Measurements from ENCODE around the gene SYNPO2. TPM values are rescaled to one million over a fixed set of nuclear protein-coding genes. Genes with fewer than 3 reads are reported as not detected.
"Not testable (repeated sequence)": the region's sequence is repeated elsewhere in the genome, so short reads cannot be mapped to it uniquely, and the experiment has no call there.

The SYNPO2 gene
- polyA plus RNA-seq, 3 donors from 2014 or later: 0.08 to 0.13 TPM; not detected in 1

- H3K27ac Mint-ChIP-seq: no peak overlapping the region
- H3K4me3 Mint-ChIP-seq: no peak overlapping the region
- H3K9me3 Mint-ChIP-seq: no peaks in the 10 kb centered on the region
- DNase-seq: no peak
- H3K36me3 Mint-ChIP-seq: no peaks in the 10 kb centered on the region
- H3K27me3 Mint-ChIP-seq (ENCODE audit: low read depth in 3 of 3): peaks cover 0 to 4% (median 0%) of the 10 kb centered on the region in 3 donors
- H3K4me1 Mint-ChIP-seq: no peaks in the 10 kb centered on the region
These were observed 159.8 kb downstream of the SYNPO2 start for GRCh38 chr4:119048446-119048845.

- Mint-ChIP-seq H3K4me1 (no peaks in the 10 kb centered on the region), H3K4me3 (no peak overlapping the region), H3K27me3 (ENCODE audit: low read depth in 3 of 3) (peaks cover 0 to 4% (median 0%) of the 10 kb centered on the region in 3 donors), H3K27ac (no peak overlapping the region), H3K36me3 (no peaks in the 10 kb centered on the region), H3K9me3 (no peaks in the 10 kb centered on the region)
- no peak for DNase-seq
These were observed 160.7 kb downstream of the SYNPO2 start for GRCh38 chr4:119049342-119049741.

- Mint-ChIP-seq H3K4me3 (no peak overlapping the region), H3K27ac (no peak overlapping the region)
These were observed 162.0 kb downstream of the SYNPO2 start for GRCh38 chr4:119050527-119051090.

GRCh38 chr4:119053245-119053644 is 164.6 kb downstream of the SYNPO2 start:
- Mint-ChIP-seq H3K27me3 (ENCODE audit: low read depth in 3 of 3) (peaks cover 0 to 4% (median 3%) of the 10 kb centered on the region in 3 donors), H3K9me3 (peaks cover 0 to 2% (median 0%) of the 10 kb centered on the region in 6 donors), H3K4me1 (no peaks in the 10 kb centered on the region), H3K36me3 (no peaks in the 10 kb centered on the region), H3K27ac (no peak overlapping the region), H3K4me3 (no peak overlapping the region)
- no peak for DNase-seq

More at GRCh38 chr4:119050527-119051090, 162.0 kb downstream of the SYNPO2 start:
- H3K9me3 Mint-ChIP-seq: no peaks in the 10 kb centered on the region
- no peak for DNase-seq
- no peaks in the 10 kb centered on the region for H3K4me1 Mint-ChIP-seq
- no peaks in the 10 kb centered on the region for H3K36me3 Mint-ChIP-seq
- peaks cover 0 to 4% (median 3%) of the 10 kb centered on the region in 3 donors for H3K27me3 Mint-ChIP-seq (ENCODE audit: low read depth in 3 of 3)

- H3K27me3 Mint-ChIP-seq (ENCODE audit: low read depth in 3 of 3): peaks cover 0 to 4% (median 3%) of the 10 kb centered on the region in 3 donors
- H3K4me3 Mint-ChIP-seq: no peak overlapping the region
- H3K9me3 Mint-ChIP-seq: peaks cover 0 to 2% (median 0%) of the 10 kb centered on the region in 6 donors
- no peaks in the 10 kb centered on the region for H3K36me3 Mint-ChIP-seq
- no peak overlapping the region for H3K27ac Mint-ChIP-seq
- no peaks in the 10 kb centered on the region for H3K4me1 Mint-ChIP-seq
- no peak for DNase-seq
These were observed 165.3 kb downstream of the SYNPO2 start for GRCh38 chr4:119053997-119054396.

GRCh38 chr4:119057417-119057816 is 168.8 kb downstream of the SYNPO2 start:
- Mint-ChIP-seq H3K4me1 (no peaks in the 10 kb centered on the region), H3K4me3 (no peak overlapping the region), H3K27ac (no peak overlapping the region), H3K9me3 (peaks cover 0 to 2% (median 0%) of the 10 kb centered on the region in 6 donors), H3K27me3 (ENCODE audit: low read depth in 3 of 3) (peaks cover 0 to 3% (median 0%) of the 10 kb centered on the region in 3 donors), H3K36me3 (no peaks in the 10 kb centered on the region)
- DNase-seq: no peak

- no peak overlapping the region for H3K4me3 Mint-ChIP-seq
- H3K36me3 Mint-ChIP-seq: no peaks in the 10 kb centered on the region
- no peak overlapping the region for H3K27ac Mint-ChIP-seq
- peaks cover 0 to 3% (median 0%) of the 10 kb centered on the region in 3 donors for H3K27me3 Mint-ChIP-seq (ENCODE audit: low read depth in 3 of 3)
- no peak for DNase-seq
- peaks cover 0 to 2% (median 0%) of the 10 kb centered on the region in 6 donors for H3K9me3 Mint-ChIP-seq
- H3K4me1 Mint-ChIP-seq: no peaks in the 10 kb centered on the region
These were observed 170.6 kb downstream of the SYNPO2 start for GRCh38 chr4:119059221-119059620.

GRCh38 chr4:119067125-119067524 is 178.5 kb downstream of the SYNPO2 start:
- not testable (repeated sequence) for H3K27me3 Mint-ChIP-seq (ENCODE audit: low read depth in 3 of 3); DNase-seq; H3K9me3 Mint-ChIP-seq; H3K36me3 Mint-ChIP-seq; H3K4me1 Mint-ChIP-seq; H3K4me3 Mint-ChIP-seq; H3K27ac Mint-ChIP-seq

GRCh38 chr4:119067670-119068360 is 179.2 kb downstream of the SYNPO2 start:
- H3K27ac Mint-ChIP-seq, H3K9me3 Mint-ChIP-seq, H3K4me1 Mint-ChIP-seq: not testable (repeated sequence)

GRCh38 chr4:119068529-119068962 is 179.9 kb downstream of the SYNPO2 start:
- peaks cover 0 to 4% (median 0%) of the 10 kb centered on the region in 6 donors for H3K9me3 Mint-ChIP-seq
- no peaks in the 10 kb centered on the region for H3K36me3 Mint-ChIP-seq
- H3K27me3 Mint-ChIP-seq (ENCODE audit: low read depth in 3 of 3): peaks cover 0 to 3% (median 0%) of the 10 kb centered on the region in 3 donors
- H3K4me3 Mint-ChIP-seq: no peak overlapping the region
- no peak for DNase-seq
- no peaks in the 10 kb centered on the region for H3K4me1 Mint-ChIP-seq
- H3K27ac Mint-ChIP-seq: no peak overlapping the region

More at GRCh38 chr4:119067670-119068360, 179.2 kb downstream of the SYNPO2 start:
- not testable (repeated sequence) for H3K4me3 Mint-ChIP-seq; H3K36me3 Mint-ChIP-seq; DNase-seq; H3K27me3 Mint-ChIP-seq (ENCODE audit: low read depth in 3 of 3)

GRCh38 chr4:119070301-119070700 is 181.6 kb downstream of the SYNPO2 start:
- H3K4me3 Mint-ChIP-seq: no peak overlapping the region
- H3K27ac Mint-ChIP-seq: no peak overlapping the region

GRCh38 chr4:119080721-119081541 is 192.3 kb downstream of the SYNPO2 start:
- peaks cover 0 to 4% (median 2%) of the 10 kb centered on the region in 3 donors for H3K27me3 Mint-ChIP-seq (ENCODE audit: low read depth in 3 of 3)
- no peak for DNase-seq
- H3K4me1 Mint-ChIP-seq: no peaks in the 10 kb centered on the region
- no peak overlapping the region for H3K4me3 Mint-ChIP-seq
- peaks cover 0 to 8% (median 0%) of the 10 kb centered on the region in 6 donors for H3K9me3 Mint-ChIP-seq
- no peak overlapping the region for H3K27ac Mint-ChIP-seq
- no peaks in the 10 kb centered on the region for H3K36me3 Mint-ChIP-seq

More at GRCh38 chr4:119070301-119070700, 181.6 kb downstream of the SYNPO2 start:
- Mint-ChIP-seq H3K36me3 (no peaks in the 10 kb centered on the region), H3K4me1 (no peaks in the 10 kb centered on the region), H3K27me3 (ENCODE audit: low read depth in 3 of 3) (peaks cover 0 to 3% (median 2%) of the 10 kb centered on the region in 3 donors), H3K9me3 (peaks cover 0 to 4% (median 0%) of the 10 kb centered on the region in 6 donors)
- no peak for DNase-seq

GRCh38 chr4:119081542-119081859 is 192.8 kb downstream of the SYNPO2 start:
- no peak overlapping the region for H3K4me3 Mint-ChIP-seq
- H3K27me3 Mint-ChIP-seq (ENCODE audit: low read depth in 3 of 3): peaks cover 0 to 4% (median 2%) of the 10 kb centered on the region in 3 donors
- H3K36me3 Mint-ChIP-seq: no peaks in the 10 kb centered on the region
- no peak for DNase-seq
- H3K27ac Mint-ChIP-seq: no peak overlapping the region
- H3K9me3 Mint-ChIP-seq: peaks cover 0 to 8% (median 0%) of the 10 kb centered on the region in 6 donors
- H3K4me1 Mint-ChIP-seq: no peaks in the 10 kb centered on the region

GRCh38 chr4:119081943-119082342 is 193.3 kb downstream of the SYNPO2 start:
- Mint-ChIP-seq H3K27me3 (ENCODE audit: low read depth in 3 of 3) (peaks cover 0 to 4% (median 2%) of the 10 kb centered on the region in 3 donors), H3K4me3 (no peak overlapping the region), H3K27ac (no peak overlapping the region), H3K4me1 (no peaks in the 10 kb centered on the region), H3K9me3 (peaks cover 0 to 6% (median 0%) of the 10 kb centered on the region in 6 donors), H3K36me3 (no peaks in the 10 kb centered on the region)
- DNase-seq: no peak

Data from immature natural killer cell (primary cell).